HG03575 (cell line): ENCODE data around the gene ERMP1.

Experiments used
- ATAC-seq: cut with Tn5 transposase; IDR thresholded peaks from one replicate; pipeline ENCODE4 v1.9.1; 2021; ENCODE audit not compliant: unreplicated experiment, insufficient number of reproducible peaks, low FRiP score; ENCODE audit errors: extremely low read depth

The ERMP1 gene

DNA sequence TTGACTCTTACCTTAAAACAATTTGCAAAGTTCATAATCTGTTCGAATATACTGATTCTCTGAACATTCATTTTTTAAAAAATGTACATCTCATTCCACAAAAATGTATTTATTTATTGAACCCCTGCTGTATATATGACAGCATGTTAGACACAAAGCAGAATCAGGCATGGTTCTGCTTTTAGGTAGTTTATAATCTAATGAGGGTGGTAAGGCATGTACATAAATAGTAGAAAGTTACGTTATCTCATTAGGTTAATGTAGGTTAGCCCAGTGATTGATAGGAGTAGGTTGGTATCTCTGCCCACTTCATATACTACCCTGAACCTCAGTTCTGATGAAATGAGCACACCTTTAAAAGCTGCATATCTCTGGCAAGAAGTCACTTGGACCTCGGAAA lies 89.8 kb downstream of the ERMP1 start:
- ATAC-seq = no peak

DNA sequence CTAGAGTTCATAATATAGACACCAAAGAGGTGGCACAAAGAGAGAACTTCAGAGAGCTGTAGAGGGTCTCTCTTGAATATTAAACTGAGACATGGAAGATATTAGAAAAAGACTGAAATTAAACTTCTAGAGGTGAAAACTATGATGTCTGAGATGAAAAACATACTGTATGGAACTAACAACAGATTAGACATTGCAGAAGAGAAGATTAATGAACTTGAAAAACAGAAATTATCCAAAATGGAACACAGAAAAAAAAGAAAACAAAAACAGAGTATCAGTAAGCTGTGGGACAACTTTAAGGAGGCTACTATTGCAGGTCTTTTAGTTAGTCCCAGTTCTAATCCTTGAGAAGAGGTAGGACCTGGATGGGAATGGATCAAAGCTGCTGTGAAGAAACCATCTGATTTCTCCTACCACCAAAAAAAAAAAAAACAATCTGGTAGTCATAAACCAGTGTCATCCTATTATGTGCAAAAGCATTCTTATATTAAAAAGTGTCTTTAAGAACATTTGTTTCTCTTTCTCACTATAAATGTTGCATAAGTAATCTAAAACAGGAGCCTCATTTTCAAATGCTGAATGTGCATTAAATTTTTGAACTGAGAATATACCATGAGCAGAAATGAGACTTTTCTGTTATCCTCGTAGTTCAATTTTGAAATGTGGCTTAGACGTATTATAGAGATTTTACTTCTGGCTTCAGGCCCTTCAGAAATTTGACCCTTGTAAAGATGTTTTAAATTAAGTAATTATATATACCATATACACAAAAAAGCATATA lies 96.2 kb downstream of the ERMP1 start:
- no peak for ATAC-seq

DNA sequence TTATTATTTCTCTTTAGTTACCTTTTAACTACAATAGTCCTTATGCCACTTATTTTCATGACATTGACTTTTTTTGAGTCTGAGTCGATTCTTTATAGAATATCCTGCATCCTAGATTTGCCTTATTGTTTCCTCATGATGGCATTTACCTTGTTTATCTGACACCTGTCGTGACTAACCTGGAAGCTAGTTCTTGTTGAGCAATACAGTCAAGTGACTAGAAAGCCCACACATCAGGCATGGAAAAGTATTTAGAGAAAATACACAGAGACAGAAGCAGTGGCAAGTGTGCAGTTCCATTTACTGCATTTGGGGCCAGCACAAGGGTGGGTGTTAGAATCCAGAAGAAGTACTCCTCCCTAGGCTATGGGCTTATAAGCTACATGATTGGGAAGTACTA lies 97.8 kb downstream of the ERMP1 start:
- no peak for ATAC-seq
